ENCODE results near the gene HOXB1. TPM values are rescaled to one million over a fixed set of nuclear protein-coding genes. Genes with fewer than 3 reads are reported as not detected.
"Not testable (repeated sequence)": the region's sequence is repeated elsewhere in the genome, so short reads cannot be mapped to it uniquely, and the experiment has no call there.

The HOXB1 gene
- polyA plus RNA-seq, 3 donors = 0.16 to 1.0 (median 0.83) TPM

GRCh38 chr17:48523010-48523409 lies 7.8 kb downstream of the HOXB1 start:
- no peak for DNase-seq

- peak; percentile 91 for DNase-seq
Observed at GRCh38 chr17:48522031-48522653, 8.7 kb downstream of the HOXB1 start.

GRCh38 chr17:48520631-48521079 lies 10.2 kb downstream of the HOXB1 start:
- no peak for DNase-seq

- DNase-seq = no peak
Observed at GRCh38 chr17:48519427-48519826, 11.4 kb downstream of the HOXB1 start.

GRCh38 chr17:48517478-48517877 lies 13.3 kb downstream of the HOXB1 start:
- DNase-seq = no peak

DNA sequence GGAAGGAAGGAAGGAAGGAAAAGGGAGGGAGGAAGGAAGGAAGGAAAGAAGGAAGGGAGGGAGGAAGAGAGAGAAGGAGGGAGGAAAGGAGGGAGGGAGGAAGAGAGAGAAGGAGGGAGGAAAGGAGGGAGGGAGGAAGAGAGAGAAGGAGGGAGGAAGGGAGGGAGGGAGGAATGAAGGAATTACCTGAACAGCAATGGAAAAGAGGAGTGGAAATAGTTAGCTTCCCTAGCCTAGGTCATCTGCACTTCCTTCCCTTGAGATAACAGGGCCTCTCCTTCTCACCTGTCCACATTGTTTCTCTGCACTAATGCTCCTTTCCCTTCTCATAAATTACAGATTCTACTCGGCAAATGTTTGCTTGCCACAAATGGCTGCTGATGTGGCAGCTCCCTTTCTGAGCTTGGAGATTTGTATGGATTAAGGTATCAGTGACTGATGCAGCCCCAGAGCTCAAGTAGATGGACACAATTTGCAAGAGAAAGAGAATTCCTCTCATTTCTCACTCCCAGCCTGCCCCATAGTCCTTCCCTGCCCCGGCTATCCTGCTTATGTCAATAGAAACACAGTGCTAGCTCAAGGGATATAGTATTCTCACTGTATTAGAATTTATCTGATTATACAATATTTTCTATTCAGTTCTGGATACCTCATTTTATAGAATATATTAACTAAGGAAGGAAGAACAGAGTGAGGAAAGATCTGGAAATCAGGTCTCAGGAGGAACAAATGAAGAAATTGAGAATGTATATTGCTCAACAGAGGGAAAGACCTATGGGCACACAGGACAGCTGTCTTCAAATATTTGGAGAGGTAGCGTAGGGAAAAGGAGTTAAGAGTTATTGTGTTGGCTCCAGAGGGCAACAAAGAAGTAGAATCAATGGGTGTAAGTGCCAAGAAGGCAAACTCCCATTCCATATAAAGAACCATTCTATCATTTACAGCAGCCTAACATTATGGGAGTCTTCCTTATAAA lies 14.6 kb downstream of the HOXB1 start:
- DNase-seq = no peak

GRCh38 chr17:48514477-48514876 lies 16.3 kb downstream of the HOXB1 start:
- DNase-seq = no peak

GRCh38 chr17:48513666-48514455 lies 16.9 kb downstream of the HOXB1 start:
- DNase-seq = no peak

- no peak for DNase-seq
Observed at GRCh38 chr17:48513097-48513496, 17.7 kb downstream of the HOXB1 start.

GRCh38 chr17:48510761-48511604 lies 19.8 kb downstream of the HOXB1 start:
- no peak for DNase-seq

- DNase-seq = no peak
Observed at GRCh38 chr17:48510381-48510760, 20.4 kb downstream of the HOXB1 start.

GRCh38 chr17:48509708-48510107 lies 21.1 kb downstream of the HOXB1 start:
- not testable (repeated sequence) for DNase-seq

DNA sequence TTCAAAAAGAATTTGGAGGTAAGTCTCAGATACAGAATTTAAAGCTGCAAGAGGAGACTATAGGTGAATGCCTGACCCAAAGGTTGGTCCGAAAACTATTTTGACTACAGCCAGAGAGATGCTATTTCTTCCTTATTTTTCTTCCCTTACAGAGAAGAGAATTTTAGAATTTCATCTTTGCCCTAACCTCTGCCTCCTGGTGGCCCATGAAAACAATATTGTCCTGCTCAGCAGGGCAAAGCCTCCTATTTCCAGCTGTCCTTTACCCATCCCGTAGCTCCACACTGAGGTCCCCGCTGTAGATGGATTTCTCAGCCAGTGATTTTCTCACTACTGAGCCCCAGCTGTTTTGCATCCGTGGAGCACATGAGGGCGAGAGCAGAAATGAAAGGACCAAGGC lies 24.6 kb downstream of the HOXB1 start:
- no peak for DNase-seq

- DNase-seq = no peak
Observed at GRCh38 chr17:48505788-48506187, 25.0 kb downstream of the HOXB1 start.

DNA sequence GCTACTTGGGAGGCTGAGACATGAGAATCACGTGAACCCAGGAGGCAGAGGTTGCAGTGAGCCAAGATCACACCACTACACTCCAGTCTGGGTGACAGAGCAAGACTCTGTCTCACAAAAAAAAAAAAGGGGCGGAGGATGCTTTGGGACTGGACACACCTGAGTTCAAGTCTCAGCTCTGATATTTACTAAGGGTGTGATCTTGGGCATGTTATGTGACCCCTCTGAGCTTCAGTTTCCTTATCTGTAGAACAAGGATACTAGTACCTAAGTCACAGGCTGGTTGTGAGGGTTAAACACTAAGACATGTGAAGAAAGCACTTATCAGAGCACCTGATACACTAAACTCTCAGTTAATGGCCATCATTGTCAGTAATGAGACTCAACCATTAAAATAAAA lies 25.9 kb downstream of the HOXB1 start:
- DNase-seq = no peak

DNA sequence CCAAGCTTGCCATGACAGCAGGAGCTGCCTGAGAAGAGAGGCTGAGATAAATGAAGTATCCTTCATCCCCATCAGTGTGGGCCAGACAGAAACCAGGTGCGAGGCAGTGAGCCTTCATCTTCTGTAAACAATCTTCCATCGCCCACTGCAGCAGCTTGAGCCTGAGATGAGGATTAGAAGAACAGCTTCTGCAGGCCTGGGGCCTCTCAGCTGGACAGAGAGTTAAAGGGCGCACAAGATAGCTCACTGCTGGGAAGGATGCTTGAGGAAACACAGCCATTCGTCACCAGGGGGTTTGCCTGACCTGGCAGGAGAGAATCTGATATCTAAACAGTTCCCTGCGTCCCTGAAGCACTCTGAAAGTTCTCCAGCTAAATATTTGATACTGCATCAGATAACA lies 27.1 kb downstream of the HOXB1 start:
- DNase-seq = no peak

DNA sequence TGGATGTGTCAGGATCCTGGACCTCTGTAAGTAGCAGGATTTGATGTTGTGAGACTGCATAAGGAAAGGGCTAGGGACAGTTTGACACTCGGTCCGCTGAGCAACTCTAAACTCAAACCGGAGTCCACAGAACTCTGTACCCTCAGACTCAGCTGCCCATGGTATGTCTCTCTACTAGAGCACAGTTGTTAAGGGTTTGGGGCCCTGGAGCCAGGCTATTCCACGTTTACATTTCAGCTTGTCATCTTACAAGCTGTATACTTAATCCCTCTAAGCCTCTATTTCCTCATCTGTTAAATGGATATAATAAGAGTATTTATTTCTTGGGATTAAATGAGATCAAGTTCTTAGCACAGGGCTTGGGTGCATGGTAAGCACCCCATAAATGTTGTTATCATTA lies 27.9 kb downstream of the HOXB1 start:
- no peak for DNase-seq

- DNase-seq = no peak
Observed at GRCh38 chr17:48502312-48502711, 28.5 kb downstream of the HOXB1 start.

GRCh38 chr17:48500435-48501426 lies 30.1 kb downstream of the HOXB1 start:
- no peak for DNase-seq
